HG03135 (cell line): ENCODE data around the gene SFXN3.

Source experiments
- ATAC-seq: cut with Tn5 transposase; IDR thresholded peaks from one replicate; pipeline ENCODE4 v1.9.1; 2021; ENCODE audit warnings: mild to moderate bottlenecking, moderate library complexity; ENCODE audit not compliant: unreplicated experiment

The SFXN3 gene

GRCh38 chr10:101031128-101031795 is at the start of gene SFXN3, which contains the start of gene PDZD7:
Gene SFXN3 (plus strand): TSS chr10:101031234. CDS start chr10:101034695, 3,461 bp downstream.
Gene PDZD7 (minus strand): TSS chr10:101031129. CDS start chr10:101030219, 910 bp downstream.
- peak; percentile 88 for ATAC-seq

GRCh38 chr10:100982916-100983830 is 47.9 kb upstream of the SFXN3 start:
- no peak for ATAC-seq

GRCh38 chr10:100983868-100984671 is 47.0 kb upstream of the SFXN3 start:
- no peak for ATAC-seq

- no peak for ATAC-seq
Observed at GRCh38 chr10:100984672-100985177, 46.3 kb upstream of the SFXN3 start.

- ATAC-seq, result no peak
Observed at GRCh38 chr10:100985336-100985735, 45.7 kb upstream of the SFXN3 start.

GRCh38 chr10:100986623-100986951 is 44.4 kb upstream of the SFXN3 start:
- no peak for ATAC-seq

GRCh38 chr10:100986952-100987684 is 43.9 kb upstream of the SFXN3 start, which contains the start of the genes MRPL43 and TWNK:
Gene MRPL43 (minus strand): TSS chr10:100987497. CDS start chr10:100987443, 54 bp downstream.
Gene TWNK (plus strand): TSS chr10:100987543. CDS start chr10:100988211, 668 bp downstream.
- ATAC-seq, result peak; percentile 75

GRCh38 chr10:100987685-100988049 is 43.4 kb upstream of the SFXN3 start:
- ATAC-seq, result no peak

- ATAC-seq, result no peak
Observed at GRCh38 chr10:100988166-100988565, 42.9 kb upstream of the SFXN3 start.

GRCh38 chr10:100989088-100989487 is 41.9 kb upstream of the SFXN3 start:
- no peak for ATAC-seq

- no peak for ATAC-seq
Observed at GRCh38 chr10:100993986-100994708, 36.9 kb upstream of the SFXN3 start.

GRCh38 chr10:100995181-100995580 is 35.9 kb upstream of the SFXN3 start:
- ATAC-seq, result no peak

- no peak for ATAC-seq
Observed at GRCh38 chr10:100996678-100997359, 34.2 kb upstream of the SFXN3 start.

- ATAC-seq, result peak; percentile 38
Observed at GRCh38 chr10:100997360-100998182, 33.5 kb upstream of the SFXN3 start.

GRCh38 chr10:100998183-100998990 is 32.6 kb upstream of the SFXN3 start:
- no peak for ATAC-seq

GRCh38 chr10:100998991-100999741 is 31.9 kb upstream of the SFXN3 start:
- ATAC-seq, result peak; percentile 47

- no peak for ATAC-seq
Observed at GRCh38 chr10:100999742-101000126, 31.3 kb upstream of the SFXN3 start, which contains the start of gene LZTS2. Gene LZTS2 (plus strand): TSS chr10:100999808. CDS start chr10:101002539, 2,731 bp downstream.
